IPS-20b (cell line): ENCODE data around the gene ARIH2.

Experiments used
- H3K27ac ChIP-seq: one replicate; pipeline ENCODE4 v1.5.1; 2013; ENCODE audit warnings: low read length
- H3K27me3 ChIP-seq: 2 replicates; pipeline ENCODE4 v1.6.1; 2013; ENCODE audit warnings: mild to moderate bottlenecking, low read length, inconsistent platforms; ENCODE audit not compliant: insufficient read depth
- H3K36me3 ChIP-seq: 2 replicates; pipeline ENCODE4 v1.6.1; 2013; ENCODE audit warnings: low read depth, mild to moderate bottlenecking, inconsistent platforms, low read length, moderate library complexity; ENCODE audit not compliant: insufficient read depth
- H3K4me1 ChIP-seq: 2 replicates; pipeline ENCODE4 v1.6.1; 2013; ENCODE audit warnings: mild to moderate bottlenecking, control low read depth, inconsistent platforms, low read length, moderate library complexity; ENCODE audit not compliant: insufficient read depth
- H3K4me3 ChIP-seq: 2 replicates; pipeline ENCODE4 v1.5.1; 2013; ENCODE audit warnings: mild to moderate bottlenecking, low read length, inconsistent platforms
- H3K9ac ChIP-seq: 2 replicates; pipeline ENCODE4 v1.6.1; 2013; ENCODE audit warnings: low read depth, mild to moderate bottlenecking, inconsistent platforms, low read length, moderate library complexity
- H3K9me3 ChIP-seq: 2 replicates; pipeline ENCODE4 v1.6.1; 2013; ENCODE audit warnings: mild to moderate bottlenecking, low read depth, low read length, inconsistent platforms; ENCODE audit not compliant: insufficient read depth

Gene ARIH2

DNA sequence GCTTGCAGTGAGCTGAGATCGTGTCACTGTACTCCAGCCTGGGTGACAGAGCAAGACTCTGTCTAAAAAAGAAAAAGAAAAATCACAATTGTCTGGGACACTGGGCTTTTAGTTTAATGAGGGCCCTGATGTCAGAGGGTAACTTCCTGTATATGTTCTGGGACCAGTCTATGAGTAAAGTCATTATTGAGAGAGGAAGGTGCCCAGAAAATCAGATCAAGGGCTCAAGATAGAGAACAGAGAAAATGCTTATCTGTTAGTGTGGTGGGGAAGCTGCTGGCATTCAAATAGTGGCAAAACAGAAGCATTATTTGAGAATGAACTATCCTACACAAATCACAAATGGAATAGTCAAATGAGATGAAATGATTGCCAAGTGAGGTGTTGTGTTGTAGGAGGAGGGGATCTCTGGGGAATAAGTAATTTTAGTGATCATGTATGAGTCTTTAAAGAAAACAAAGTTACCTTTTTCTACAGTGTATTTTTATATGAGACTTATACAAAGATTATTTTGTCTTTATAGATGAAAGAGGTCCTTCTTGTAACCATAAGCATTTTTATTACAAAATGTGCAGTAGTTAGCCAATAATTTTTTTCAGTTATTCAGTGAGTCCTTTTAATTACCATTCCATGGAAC lies 13.4 kb downstream of the ARIH2 start:
- Histone ChIP-seq H3K27me3 (no peaks in the 10 kb centered on the region), H3K36me3 (peaks cover 80% of the 10 kb centered on the region), H3K9me3 (no peaks in the 10 kb centered on the region), H3K4me3 (no peak overlapping the region), H3K9ac (no peak overlapping the region), H3K27ac (no peak overlapping the region), H3K4me1 (no peaks in the 10 kb centered on the region)

DNA sequence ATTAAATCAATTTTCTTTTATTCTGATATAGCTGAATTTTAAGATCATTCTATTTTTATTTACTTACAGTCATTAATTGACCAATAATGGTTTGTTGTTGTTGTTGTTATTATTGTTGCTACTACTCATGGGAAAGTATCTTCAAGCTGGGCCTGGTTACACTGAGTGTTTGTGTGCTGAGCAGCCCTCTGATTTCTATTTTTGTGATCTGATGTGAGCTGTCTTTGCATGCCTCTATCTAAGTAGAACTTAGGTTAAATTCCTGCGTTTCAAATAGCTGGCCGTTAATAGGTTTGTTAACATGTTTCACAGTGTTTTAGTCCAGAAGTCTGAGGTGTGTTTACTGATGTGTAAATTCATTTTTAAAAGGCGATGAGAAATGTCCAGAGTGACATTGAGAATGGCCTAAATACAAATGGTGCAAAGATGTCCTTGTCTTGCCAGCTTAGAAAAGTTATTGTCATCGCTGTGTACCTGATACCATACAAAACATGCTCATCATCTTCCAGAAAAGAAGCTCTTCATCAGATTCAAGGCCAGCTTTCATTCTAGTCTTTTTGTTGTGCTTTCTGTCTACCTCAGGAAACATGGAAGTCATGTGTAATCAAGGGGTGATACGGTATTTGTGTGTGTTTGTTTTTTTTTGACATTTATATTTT lies 15.8 kb downstream of the ARIH2 start:
- Histone ChIP-seq H3K9me3 (no peaks in the 10 kb centered on the region), H3K27ac (no peak overlapping the region), H3K4me3 (no peak overlapping the region), H3K36me3 (peaks cover 64% of the 10 kb centered on the region), H3K4me1 (no peaks in the 10 kb centered on the region), H3K9ac (no peak overlapping the region), H3K27me3 (no peaks in the 10 kb centered on the region)

DNA sequence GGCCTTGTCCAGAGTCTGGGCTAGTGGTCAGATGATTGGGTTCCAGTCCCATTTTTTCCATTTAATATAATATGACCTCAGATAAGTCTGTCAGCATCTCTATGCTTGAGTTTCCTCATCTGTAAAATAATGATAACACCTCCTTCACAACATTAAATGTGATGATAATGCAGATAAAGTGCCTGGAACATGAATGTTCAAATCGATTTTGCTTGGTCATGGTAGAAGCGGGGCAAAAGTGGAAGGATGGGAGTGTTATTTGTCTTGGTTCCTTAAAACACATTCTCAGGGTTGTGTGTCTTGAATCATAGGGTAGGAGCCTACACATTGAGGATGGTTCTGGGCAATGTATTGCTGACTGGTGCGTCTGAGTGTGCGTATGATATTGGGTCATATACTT lies 16.9 kb downstream of the ARIH2 start:
- no peaks in the 10 kb centered on the region for H3K9me3 ChIP-seq
- peaks cover 54% of the 10 kb centered on the region for H3K36me3 ChIP-seq
- H3K4me3 ChIP-seq: no peak overlapping the region
- H3K27ac ChIP-seq: no peak overlapping the region
- no peaks in the 10 kb centered on the region for H3K4me1 ChIP-seq
- H3K27me3 ChIP-seq: no peaks in the 10 kb centered on the region
- H3K9ac ChIP-seq: no peak overlapping the region

DNA sequence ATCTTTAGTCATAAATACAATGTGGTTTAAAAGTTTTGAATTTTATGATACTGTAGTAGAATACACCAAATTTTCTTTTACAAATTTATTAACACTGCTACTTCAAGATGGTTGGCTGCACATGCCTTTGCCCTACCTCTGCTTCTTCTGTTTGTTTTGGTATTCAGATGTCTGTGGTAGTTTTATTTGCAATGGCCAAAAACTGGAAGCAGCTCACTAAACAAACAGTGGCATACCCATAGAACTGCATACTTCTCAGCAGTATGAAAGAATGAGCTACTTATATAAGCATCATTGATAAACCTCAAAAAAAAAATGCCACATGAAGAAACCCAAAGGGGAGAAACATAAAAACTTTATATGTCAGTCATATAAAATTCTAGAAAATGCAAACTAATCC lies 19.5 kb downstream of the ARIH2 start:
- no peak overlapping the region for H3K27ac ChIP-seq
- no peaks in the 10 kb centered on the region for H3K27me3 ChIP-seq
- no peaks in the 10 kb centered on the region for H3K9me3 ChIP-seq

DNA sequence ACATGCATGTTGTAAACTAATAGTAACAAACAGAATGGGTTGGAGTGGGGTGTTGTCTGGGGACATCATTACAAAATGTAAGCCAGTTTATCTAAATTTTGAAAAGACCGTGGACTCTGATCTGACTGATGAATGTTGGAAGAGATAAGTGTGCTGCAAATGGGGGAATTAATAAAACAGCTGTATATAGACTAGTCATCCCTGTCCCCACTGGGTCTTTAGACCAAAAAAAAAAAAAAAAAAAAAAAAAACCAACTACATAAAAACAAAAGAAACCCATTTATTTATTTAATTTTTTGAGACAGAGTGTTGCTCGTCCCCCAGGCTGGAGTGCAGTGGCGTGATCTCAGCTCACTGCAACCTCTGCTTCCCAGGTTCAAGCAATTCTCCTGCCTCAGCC lies 20.0 kb downstream of the ARIH2 start:
- H3K4me3 ChIP-seq: no peak overlapping the region
- H3K9ac ChIP-seq: no peak overlapping the region
- peaks cover 40% of the 10 kb centered on the region for H3K36me3 ChIP-seq
- H3K4me1 ChIP-seq: no peaks in the 10 kb centered on the region
- no peaks in the 10 kb centered on the region for H3K9me3 ChIP-seq
- H3K27ac ChIP-seq: no peak overlapping the region
- no peaks in the 10 kb centered on the region for H3K27me3 ChIP-seq

More for the DNA sequence above, 19.5 kb downstream of the ARIH2 start:
- H3K36me3 ChIP-seq: peaks cover 40% of the 10 kb centered on the region
- no peak overlapping the region for H3K9ac ChIP-seq
- no peak overlapping the region for H3K4me3 ChIP-seq
- H3K4me1 ChIP-seq: no peaks in the 10 kb centered on the region

DNA sequence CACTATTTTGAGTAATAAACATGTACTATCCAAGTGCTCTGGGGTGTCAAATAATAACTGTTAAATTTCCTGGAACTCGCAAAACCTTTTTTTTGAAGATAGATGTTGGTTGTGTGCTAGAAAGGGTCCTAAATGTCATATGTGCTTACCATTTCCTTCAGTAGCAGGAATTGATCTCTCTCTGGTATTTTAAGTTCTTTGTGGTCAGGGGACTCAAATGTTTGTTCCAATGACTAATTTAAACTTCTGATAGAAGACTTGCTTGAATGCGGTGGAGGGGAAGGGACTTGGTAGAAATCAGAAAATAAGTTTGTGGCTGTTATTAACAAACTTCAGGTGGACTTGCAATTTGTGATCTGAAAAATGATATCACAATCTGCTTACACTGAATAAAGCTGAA lies 26.8 kb downstream of the ARIH2 start:
- Histone ChIP-seq H3K4me3 (no peak overlapping the region), H3K27me3 (no peaks in the 10 kb centered on the region), H3K9me3 (no peaks in the 10 kb centered on the region), H3K36me3 (peaks cover 31% of the 10 kb centered on the region), H3K9ac (no peak overlapping the region), H3K4me1 (no peaks in the 10 kb centered on the region), H3K27ac (no peak overlapping the region)

DNA sequence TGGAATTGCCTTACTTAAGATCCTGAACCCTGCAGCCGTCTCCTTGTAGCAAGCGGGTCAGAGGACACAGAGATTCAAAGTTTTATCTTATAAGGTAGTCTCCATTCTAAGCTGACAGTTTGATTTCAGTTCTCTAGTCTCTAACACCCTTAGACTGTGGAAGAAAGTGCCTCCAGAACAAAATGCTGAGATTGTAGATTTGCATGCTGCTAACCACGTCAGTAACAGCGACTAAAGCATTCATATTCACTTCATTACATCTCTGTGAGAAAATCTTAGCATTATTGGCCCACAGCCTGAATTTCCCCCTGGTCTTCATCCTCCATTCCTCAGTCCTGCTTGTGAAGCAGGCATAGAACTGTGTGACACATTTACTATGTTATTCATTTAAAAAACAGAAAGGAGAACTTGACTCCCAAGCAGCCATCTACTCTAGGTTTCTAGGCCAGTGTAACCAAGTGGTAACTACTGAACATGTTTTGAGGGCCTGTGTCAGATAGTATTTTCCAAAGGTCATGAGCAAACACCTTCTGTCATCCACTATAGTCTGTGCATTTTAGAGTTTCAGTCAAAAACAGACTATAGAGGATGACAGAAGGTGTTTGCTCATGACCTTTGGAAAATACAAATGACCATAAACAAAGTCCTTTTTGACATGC lies 27.4 kb downstream of the ARIH2 start:
- Histone ChIP-seq H3K4me3 (no peak overlapping the region), H3K36me3 (peaks cover 31% of the 10 kb centered on the region), H3K9me3 (no peaks in the 10 kb centered on the region), H3K9ac (no peak overlapping the region), H3K4me1 (no peaks in the 10 kb centered on the region), H3K27me3 (no peaks in the 10 kb centered on the region), H3K27ac (no peak overlapping the region)

DNA sequence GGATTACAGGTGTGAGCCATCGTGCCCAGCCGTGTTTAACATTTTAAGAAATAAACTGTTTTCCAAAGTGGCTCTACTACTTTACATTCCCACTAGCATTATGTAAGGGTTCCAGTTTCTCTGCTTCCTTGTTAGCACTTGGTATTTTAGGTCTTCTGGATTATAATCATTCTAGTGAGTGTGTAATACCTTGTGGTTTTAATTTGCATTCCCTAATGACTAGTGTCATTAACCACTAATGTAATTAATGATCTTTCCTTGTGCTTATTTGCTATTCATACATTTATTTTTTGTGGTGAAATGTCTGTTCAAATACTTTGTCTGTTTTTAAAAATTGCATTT lies 30.7 kb downstream of the ARIH2 start:
- H3K4me1 ChIP-seq: no peaks in the 10 kb centered on the region
- no peak overlapping the region for H3K4me3 ChIP-seq
- H3K9me3 ChIP-seq: no peaks in the 10 kb centered on the region
- no peak overlapping the region for H3K27ac ChIP-seq
- no peaks in the 10 kb centered on the region for H3K27me3 ChIP-seq
- H3K36me3 ChIP-seq: peaks cover 21% of the 10 kb centered on the region
- no peak overlapping the region for H3K9ac ChIP-seq

DNA sequence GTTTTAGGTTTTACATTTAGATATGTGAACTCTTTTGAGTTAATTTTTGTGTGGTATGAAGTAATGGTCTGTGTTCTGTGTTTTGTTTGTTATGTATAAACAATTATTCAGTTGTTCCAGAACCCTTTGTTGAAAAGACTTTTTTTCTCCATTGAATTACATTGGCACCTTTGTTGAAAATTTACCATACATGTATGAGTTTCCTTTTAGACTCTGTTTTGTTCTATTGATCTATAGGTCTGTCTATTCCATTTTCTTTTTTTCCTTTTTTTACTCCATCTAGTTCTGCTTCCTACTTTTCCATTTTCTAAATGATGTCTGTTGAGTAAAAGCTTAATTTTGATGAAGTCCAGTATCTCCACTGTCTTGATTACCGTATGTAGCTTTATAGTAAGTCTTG lies 31.4 kb downstream of the ARIH2 start:
- Histone ChIP-seq H3K27ac (no peak overlapping the region), H3K36me3 (peaks cover 19% of the 10 kb centered on the region), H3K9me3 (no peaks in the 10 kb centered on the region), H3K9ac (no peak overlapping the region), H3K27me3 (no peaks in the 10 kb centered on the region), H3K4me3 (no peak overlapping the region), H3K4me1 (no peaks in the 10 kb centered on the region)

DNA sequence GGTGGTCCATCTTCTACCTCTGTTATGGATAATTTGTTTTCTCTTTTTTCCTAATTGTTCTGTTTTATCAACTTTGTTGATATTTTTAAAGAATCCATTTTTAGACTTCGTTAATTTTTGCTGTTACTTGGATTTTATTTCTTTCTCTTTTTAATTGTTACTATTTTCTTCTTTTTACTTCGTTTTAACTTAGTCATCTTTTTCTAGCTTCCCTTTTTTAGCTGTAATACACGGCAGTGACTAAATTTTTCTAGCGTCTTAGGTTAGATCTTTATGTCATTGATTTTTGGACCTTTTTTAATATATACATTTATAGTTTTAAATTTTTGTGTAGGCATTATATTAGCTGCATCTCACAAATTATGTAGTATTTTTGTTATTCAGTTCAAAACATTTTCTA lies 33.1 kb downstream of the ARIH2 start:
- no peaks in the 10 kb centered on the region for H3K27me3 ChIP-seq
- no peak overlapping the region for H3K4me3 ChIP-seq
- no peaks in the 10 kb centered on the region for H3K9me3 ChIP-seq
- no peak overlapping the region for H3K27ac ChIP-seq
- no peaks in the 10 kb centered on the region for H3K4me1 ChIP-seq
- H3K36me3 ChIP-seq: peaks cover 10% of the 10 kb centered on the region; the same call in 1 of the 2 replicates
- H3K9ac ChIP-seq: no peak overlapping the region

DNA sequence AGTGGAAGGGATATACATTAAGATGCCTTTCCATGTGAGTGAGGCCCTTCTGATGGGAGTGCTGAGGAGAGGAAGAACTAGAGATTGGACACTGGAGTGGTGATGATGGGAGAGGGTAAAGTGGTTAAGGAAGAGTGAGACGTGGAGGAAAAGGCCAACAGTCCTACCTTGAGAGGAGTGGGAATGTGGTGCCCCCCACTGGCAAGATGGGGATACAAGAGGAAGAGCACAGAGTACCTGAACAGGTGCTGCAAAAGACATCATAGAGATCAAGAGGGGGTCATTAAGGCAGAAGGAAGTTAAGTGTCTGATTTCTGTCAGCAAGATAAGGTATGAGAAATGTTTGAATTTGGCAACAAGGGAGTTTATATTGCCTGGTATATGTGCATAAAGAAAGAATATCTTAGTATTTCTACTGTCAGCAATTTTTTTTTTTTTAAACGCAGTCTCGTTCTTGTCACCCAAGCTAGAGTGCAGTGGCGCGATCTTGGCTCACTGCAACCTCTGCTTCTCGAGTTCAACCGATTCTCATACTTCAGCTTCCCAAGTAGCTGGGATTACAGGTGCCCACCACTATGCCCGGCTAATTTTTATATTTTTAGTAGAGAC lies 34.0 kb downstream of the ARIH2 start:
- H3K27me3 ChIP-seq: no peaks in the 10 kb centered on the region
- no peaks in the 10 kb centered on the region for H3K9me3 ChIP-seq
- H3K4me1 ChIP-seq: no peaks in the 10 kb centered on the region
- no peak overlapping the region for H3K27ac ChIP-seq
- H3K36me3 ChIP-seq: peaks cover 12% of the 10 kb centered on the region; the same call in 1 of the 2 replicates
- no peak overlapping the region for H3K9ac ChIP-seq
- H3K4me3 ChIP-seq: no peak overlapping the region
